K562 (cell line): ENCODE results near the gene CLK3. TPM values are rescaled to one million over a fixed set of nuclear protein-coding genes. Genes with fewer than 3 reads are reported as not detected.

Experiments used
- ATAC-seq: fragments of 200-7000 bp; cut with Tn5 transposase; 3 replicates; pipeline ENCODE4 v1.9.1; 2020; ENCODE audit warnings: moderate library complexity
- BruUV-seq: library from RNA; stranded (reverse); fragments of 400-500 nt; replicated peaks from 2 replicates; lab custom pipeline; 2021; lab: Mats Ljungman, UMichigan
- CTCF ChIA-PET: fragments of 300-600 bp; formaldehyde crosslinking; extraction: SDS; loops from one replicate; lab custom pipeline; 2021; ENCODE audit warnings: low intra/inter-chr PET ratio; lab: Yijun Ruan, JAX
- POLR2A ChIA-PET: fragments of 300-600, 350-650 bp; sonication (Branson Sonifier 250); formaldehyde crosslinking; extraction: SDS; loops from one replicate; lab custom pipeline; 2021; ENCODE audit warnings: antibody characterized with exemption, inconsistent platforms; lab: Yijun Ruan, JAX
- DNase-seq, 4 experiments: peaks; one replicate each; pipeline versions ENCODE4 v3.0.0 to v3.0.0-alpha.2; 2011 to 2018; ENCODE audit warnings: low spot score in 3 of 4, mixed read lengths in 3 of 4; ENCODE audit errors: extremely low read depth in 1 of 4
- FAIRE-seq: peaks from 2 replicates; lab custom pipeline; 2011; peaks lifted over from hg19 to GRCh38; lab: Jason Lieb, UNC
- H2AFZ ChIP-seq: 2 replicates; pipeline ENCODE4 v1.6.0; 2011; ENCODE audit warnings: low read depth, low read length, control low read depth, inconsistent platforms
- H3K27ac ChIP-seq: fragments of 200-600 bp; 3 replicates; pipeline ENCODE4 v1.8.0; 2011; ENCODE audit warnings: low read depth, mild to moderate bottlenecking, control low read depth, inconsistent platforms, low read length, moderate library complexity, mixed read lengths; ENCODE audit errors: extremely low read depth
- H3K27me3 ChIP-seq, 2 experiments: fragments of 300-600 bp in 1 of 2; 2 replicates in 1 of 2; 3 replicates in 1 of 2; pipeline versions ENCODE4 v1.6.0 to v1.8.0; 2011; ENCODE audit warnings: inconsistent platforms in 2 of 2, low read length in 2 of 2, mild to moderate bottlenecking in 1 of 2, mixed read lengths in 1 of 2, moderate library complexity in 1 of 2; ENCODE audit not compliant: control insufficient read depth in 2 of 2, insufficient read depth in 2 of 2
- H3K36me3 ChIP-seq: fragments of 300-600 bp; 3 replicates; pipeline ENCODE4 v1.8.0; 2011; ENCODE audit warnings: mild to moderate bottlenecking, low read length, inconsistent platforms; ENCODE audit not compliant: control insufficient read depth, insufficient read depth
- H3K4me1 ChIP-seq, 2 experiments: fragments of 200-600 bp in 1 of 2; replicated peaks in 1 of 2; 2 replicates in 1 of 2; 3 replicates in 1 of 2; pipeline versions ENCODE4 v1.5.1 to v1.8.0; 2011; ENCODE audit warnings: inconsistent platforms in 2 of 2, low read length in 2 of 2, mild to moderate bottlenecking in 1 of 2, mixed read lengths in 1 of 2, moderate library complexity in 1 of 2; ENCODE audit not compliant: control insufficient read depth in 2 of 2, insufficient read depth in 2 of 2
- H3K4me2 ChIP-seq: 2 replicates; pipeline ENCODE4 v1.6.1; 2011; ENCODE audit warnings: low read length, control low read depth, inconsistent platforms, mixed read lengths; ENCODE audit not compliant: insufficient read depth
- H3K4me3 ChIP-seq: fragments of 200-600 bp; sonication (generic), shearing (Covaris generic); 2 replicates; pipeline ENCODE4 v1.5.1; 2016; ENCODE audit warnings: control low read depth, inconsistent platforms
- H3K79me2 ChIP-seq: fragments of 200-600 bp; 3 replicates; pipeline ENCODE4 v1.8.0; 2011; ENCODE audit warnings: low read length, inconsistent platforms; ENCODE audit not compliant: control insufficient read depth, insufficient read depth
- H3K9ac ChIP-seq, 2 experiments: 2 replicates each; pipeline versions ENCODE4 v1.6.0 to v1.6.1; 2011; ENCODE audit warnings: low read depth in 2 of 2, low read length in 2 of 2, control low read depth in 1 of 2, inconsistent platforms in 1 of 2, mild to moderate bottlenecking in 1 of 2, mixed read lengths in 1 of 2; ENCODE audit not compliant: insufficient read depth in 1 of 2
- H3K9me1 ChIP-seq: one replicate; pipeline ENCODE4 v1.6.0; 2011; ENCODE audit warnings: inconsistent platforms, mild to moderate bottlenecking, low read length, moderate library complexity; ENCODE audit not compliant: control insufficient read depth, insufficient read depth
- H3K9me3 ChIP-seq: replicated peaks from 2 replicates; pipeline ENCODE4 v1.5.1; 2011; ENCODE audit warnings: low read depth, low read length, inconsistent platforms; ENCODE audit not compliant: control insufficient read depth, insufficient read depth
- H4K20me1 ChIP-seq: replicated peaks from 2 replicates; pipeline ENCODE4 v1.6.1; 2011; ENCODE audit warnings: low read length, inconsistent platforms, mixed read lengths; ENCODE audit not compliant: control insufficient read depth, insufficient read depth
- CUX1 ChIP-seq: fragments of 200-800 bp; sonication (Bioruptor generic); IDR thresholded peaks from 2 replicates; pipeline ENCODE4 v1.6.1; 2016; ENCODE audit warnings: missing genetic modification characterization, missing compliant biosample characterization
- POLR2G ChIP-seq: fragments of 200-400 bp; formaldehyde crosslinking; IDR thresholded peaks from 2 replicates; pipeline ENCODE4 v1.6.1; 2017; ENCODE audit warnings: low read depth, mild to moderate bottlenecking, antibody characterized with exemption, low read length, moderate library complexity
- WGBS: fragments of 100-300 bp; shearing (Covaris generic); methylation state at CpG from one replicate; pipeline ENCODE4 v1.1.6; 2016; ENCODE audit warnings: low coverage, mixed read lengths; ENCODE audit not compliant: insufficient coverage; ENCODE audit errors: missing lambda C conversion rate; 5-methylcytosine and 5-hydroxymethylcytosine counted together
- in situ Hi-C: fragments of 300-500 bp; cut with MboI; formaldehyde crosslinking; loops from 4 replicates; pipeline ENCODE4 v1.15.0; 2018; ENCODE audit warnings: inconsistent platforms, mixed read lengths
- intact Hi-C: fragments of 100-400 bp; cut with micrococcal nuclease; formaldehyde crosslinking; loops from 2 replicates; pipeline ENCODE4 v1.14.2; 2022
- polyA plus RNA-seq, 8 experiments: library from polyadenylated mRNA; depleted of rRNA in 4 of 8; stranded (reverse) in 5 of 8; unstranded in 3 of 8; fragments of >200 nt; fragmentation: Nextera tagmentation in 2 of 8; fragmentation: Illumina TruSeq in 1 of 8; extraction: Ambion mirVana in 2 of 8; extraction: Trizol in 1 of 8; gene quantifications; 2 replicates each; pipeline versions ENCODE4 v1.2.1 to v1.2.3, GENCODE V29; 2011 to 2014; ENCODE audit warnings: inconsistent platforms in 1 of 8, missing spikeins in 1 of 8
- total RNA-seq, 7 experiments: library from RNA; depleted of rRNA in 6 of 7; stranded (reverse); fragments of >200 nt in 6 of 7; fragmentation: Illumina TruSeq in 2 of 7; extraction: Trizol in 2 of 7; gene quantifications; 2 replicates each; pipeline versions ENCODE4 v1.2.1 to v1.2.3, GENCODE V29; 2011 to 2021; ENCODE audit warnings: low replicate concordance in 1 of 7

CLK3 gene
- total and polyA plus RNA-seq, 9 of the 15 experiments (the other 6 are each of a cell fraction or from before 2014, with no cell fraction given) = 1.2 to 95.2 (median 51.7) TPM

GRCh38 chr15:74603789-74604705 is 11.6 kb upstream of the CLK3 start:
- H3K9ac ChIP-seq = peak overlapping the region in 1 of 2 experiments; percentile 5; a peak in 1 of 4 replicates
- no peak overlapping the region for H3K4me2 ChIP-seq
- H3K79me2 ChIP-seq = peaks cover 9% of the 10 kb centered on the region
- ChIA-PET POLR2A (interaction anchor here (0.5 to 8.4 kb wide), 6 partner anchors 9 to 960 kb away, joined by 3 to 111 read pairs (median 3); partner anchors contain the start of gene CLK3), CTCF (no interaction called here)
- no peak overlapping the region for H3K27ac ChIP-seq
- no peak overlapping the region for H3K4me3 ChIP-seq
- TF ChIP-seq POLR2G = peak; percentile 9; the same call in 1 of the 2 replicates
- TF ChIP-seq CUX1 (CRISPR knock-in tag) = no peak
- H4K20me1 ChIP-seq = no peaks in the 10 kb centered on the region
- ATAC-seq (no peak), DNase-seq (no peak), FAIRE-seq (no peak)
- H3K9me1 ChIP-seq = no peaks in the 10 kb centered on the region
- intact Hi-C loops = no loop called here
- no TSS peak for BruUV-seq
- no peaks in the 10 kb centered on the region for H3K36me3 ChIP-seq
- H3K9me3 ChIP-seq = no peaks in the 10 kb centered on the region
- 68% methylated on average over 11 of the region's 11 CpGs for WGBS
- peaks cover 0 to 11% of the 10 kb centered on the region in 2 experiments; a peak in 1 of 5 replicates for H3K27me3 ChIP-seq
- H2AFZ ChIP-seq = no peak overlapping the region
- H3K4me1 ChIP-seq = peaks cover 3 to 42% of the 10 kb centered on the region in 2 experiments; a peak in 4 of 5 replicates
- in situ Hi-C loops = no loop called here
